NCI-H2196 (cell line): ENCODE data around the gene ZAP70.

Experiments
- DNase-seq: peaks from one replicate; lab custom pipeline; 2025; ENCODE audit not compliant: unreplicated experiment; lab: John Stamatoyannopoulos, UW

Gene ZAP70

GRCh38 chr2:97775074-97775473 lies 61.7 kb downstream of the ZAP70 start:
- DNase-seq = no peak

- DNase-seq = no peak
These were observed 65.8 kb downstream of the ZAP70 start for GRCh38 chr2:97779141-97779540.

- no peak for DNase-seq
These were observed 68.6 kb downstream of the ZAP70 start for GRCh38 chr2:97781981-97782380.

GRCh38 chr2:97784953-97785352 lies 71.6 kb downstream of the ZAP70 start:
- DNase-seq = no peak

- DNase-seq = no peak
These were observed 72.4 kb downstream of the ZAP70 start for GRCh38 chr2:97785818-97786217.

GRCh38 chr2:97788986-97789644 lies 75.7 kb downstream of the ZAP70 start:
- no peak for DNase-seq
